ENCODE measurements around the gene CETN3. TPM values are rescaled to one million over a fixed set of nuclear protein-coding genes. Genes with fewer than 3 reads are reported as not detected.

Gene CETN3
- total RNA-seq, 1 donor from 2014 or later = 16.3 TPM

DNA sequence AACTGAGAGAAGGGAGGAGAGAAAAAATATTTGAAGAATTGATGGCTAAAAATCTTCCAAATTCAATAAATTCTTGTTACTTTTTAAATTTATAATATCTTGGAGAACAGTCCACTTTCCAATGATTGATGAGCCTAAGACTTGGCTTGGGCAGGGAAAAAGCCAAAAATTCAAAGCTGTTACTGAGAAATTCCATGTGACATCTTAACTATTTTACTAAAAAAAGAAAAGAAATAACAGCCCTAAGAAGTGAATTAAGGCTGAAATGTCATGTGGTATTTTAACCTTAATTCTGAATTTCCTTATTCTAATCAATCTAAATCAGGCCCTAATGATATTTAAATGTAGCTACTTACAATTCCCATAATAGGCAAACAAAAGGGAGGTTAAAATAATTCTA is 53.4 kb downstream of the CETN3 start:
- Histone ChIP-seq H3K36me3 (ENCODE audit: control insufficient read depth, insufficient read depth, low read length) (no peaks in the 10 kb centered on the region), H3K27me3 (ENCODE audit: control insufficient read depth, insufficient read depth, low read length) (no peaks in the 10 kb centered on the region), H3K4me3 (ENCODE audit: low read depth, low read length) (no peak overlapping the region)
- no peak for DNase-seq (ENCODE audit: low read depth)
- TF ChIP-seq CTCF (IDR thresholded peaks at IDR 0.05; ENCODE audit: insufficient read depth, low read length, poor library complexity, severe bottlenecking) = no peak

- no peak for TF ChIP-seq CTCF (IDR thresholded peaks at IDR 0.05; ENCODE audit: insufficient read depth, low read length, poor library complexity, severe bottlenecking)
- Histone ChIP-seq H3K4me3 (ENCODE audit: low read depth, low read length) (no peak overlapping the region), H3K27me3 (ENCODE audit: control insufficient read depth, insufficient read depth, low read length) (no peaks in the 10 kb centered on the region), H3K36me3 (ENCODE audit: control insufficient read depth, insufficient read depth, low read length) (no peaks in the 10 kb centered on the region)
- DNase-seq (ENCODE audit: low read depth) = no peak
Measured at GRCh38 chr5:90355635-90356034, 53.9 kb downstream of the CETN3 start.

GRCh38 chr5:90353254-90353653 is 56.3 kb downstream of the CETN3 start:
- no peak for TF ChIP-seq CTCF (IDR thresholded peaks at IDR 0.05; ENCODE audit: insufficient read depth, low read length, poor library complexity, severe bottlenecking)
- no peak overlapping the region for H3K4me3 ChIP-seq (ENCODE audit: low read depth, low read length)
- no peaks in the 10 kb centered on the region for H3K36me3 ChIP-seq (ENCODE audit: control insufficient read depth, insufficient read depth, low read length)
- no peak for DNase-seq (ENCODE audit: low read depth)
- H3K27me3 ChIP-seq (ENCODE audit: control insufficient read depth, insufficient read depth, low read length) = no peaks in the 10 kb centered on the region

DNA sequence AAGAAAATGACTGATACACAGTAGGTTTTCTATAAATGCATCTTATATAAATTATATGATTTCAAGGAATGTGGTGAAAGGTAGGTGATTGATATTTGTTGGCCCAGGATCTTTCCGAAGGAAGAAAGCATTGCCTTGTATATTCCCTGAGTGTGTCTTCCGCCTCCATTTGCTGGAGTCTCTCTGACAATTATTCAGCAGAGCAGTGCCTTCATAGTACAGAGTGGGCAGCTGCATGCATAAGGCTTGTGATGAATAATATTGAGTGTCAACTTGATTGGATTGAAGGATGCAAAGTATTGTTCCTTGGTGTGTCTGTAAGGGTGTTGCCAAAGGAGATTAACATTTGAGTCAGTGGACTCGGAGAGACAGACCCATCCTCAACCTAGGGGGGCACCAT is 58.5 kb downstream of the CETN3 start:
- no peak for TF ChIP-seq CTCF (IDR thresholded peaks at IDR 0.05; ENCODE audit: insufficient read depth, low read length, poor library complexity, severe bottlenecking)
- no peak for DNase-seq (ENCODE audit: low read depth)
- Histone ChIP-seq H3K27me3 (ENCODE audit: control insufficient read depth, insufficient read depth, low read length) (no peaks in the 10 kb centered on the region), H3K4me3 (ENCODE audit: low read depth, low read length) (no peak overlapping the region), H3K36me3 (ENCODE audit: control insufficient read depth, insufficient read depth, low read length) (no peaks in the 10 kb centered on the region)

GRCh38 chr5:90347462-90347861 is 62.1 kb downstream of the CETN3 start:
- no peak overlapping the region for H3K4me3 ChIP-seq (ENCODE audit: low read depth, low read length)
- no peak for TF ChIP-seq CTCF (IDR thresholded peaks at IDR 0.05; ENCODE audit: insufficient read depth, low read length, poor library complexity, severe bottlenecking)
- no peak for DNase-seq (ENCODE audit: low read depth)
- no peaks in the 10 kb centered on the region for H3K36me3 ChIP-seq (ENCODE audit: control insufficient read depth, insufficient read depth, low read length)
- H3K27me3 ChIP-seq (ENCODE audit: control insufficient read depth, insufficient read depth, low read length) = no peaks in the 10 kb centered on the region

- no peak overlapping the region for H3K4me3 ChIP-seq (ENCODE audit: low read depth, low read length)
- no peak for TF ChIP-seq CTCF (IDR thresholded peaks at IDR 0.05; ENCODE audit: insufficient read depth, low read length, poor library complexity, severe bottlenecking)
- DNase-seq (ENCODE audit: low read depth) = no peak
- no peaks in the 10 kb centered on the region for H3K27me3 ChIP-seq (ENCODE audit: control insufficient read depth, insufficient read depth, low read length)
- H3K36me3 ChIP-seq (ENCODE audit: control insufficient read depth, insufficient read depth, low read length) = no peaks in the 10 kb centered on the region
Measured at GRCh38 chr5:90345684-90346083, 63.9 kb downstream of the CETN3 start.
